HEK293 (cell line): ENCODE results near the gene HEMGN.
"Not testable (repeated sequence)": the region's sequence is repeated elsewhere in the genome, so short reads cannot be mapped to it uniquely, and the experiment has no call there.

ENCODE experiments used
- CTCF ChIA-PET: fragments of 350-600 bp; formaldehyde crosslinking; extraction: SDS; loops from one replicate; lab custom pipeline; 2021; ENCODE audit warnings: antibody characterized with exemption; lab: Yijun Ruan, JAX
- POLR2A ChIA-PET: fragments of 300-600 bp; formaldehyde crosslinking; extraction: SDS; loops from one replicate; lab custom pipeline; 2020; ENCODE audit warnings: antibody characterized with exemption, inconsistent platforms; lab: Yijun Ruan, JAX
- H3K27ac ChIP-seq: fragments of 200-500 bp; sonication (Bioruptor generic); 2 replicates; pipeline ENCODE4 v1.5.1; 2014; ENCODE audit warnings: low read depth, low read length, control low read depth, inconsistent platforms; ENCODE audit errors: extremely low read depth
- H3K36me3 ChIP-seq, 2 experiments: fragments of 200-500 bp in 1 of 2; sonication (Bioruptor generic) in 1 of 2; 1 replicate in 1 of 2; 2 replicates in 1 of 2; pipeline ENCODE4 v1.5.1; 2014 to 2017; ENCODE audit warnings: inconsistent platforms in 2 of 2, low read length in 2 of 2; ENCODE audit not compliant: control insufficient read depth in 2 of 2, insufficient read depth in 1 of 2
- H3K4me1 ChIP-seq: fragments of 200-500 bp; sonication (Bioruptor generic); 2 replicates; pipeline ENCODE4 v1.5.1; 2014; ENCODE audit warnings: mild to moderate bottlenecking, low read length, inconsistent platforms; ENCODE audit not compliant: control insufficient read depth, insufficient read depth
- H3K4me3 ChIP-seq: 2 replicates; pipeline ENCODE4 v1.5.1; 2011; ENCODE audit warnings: low read depth, mild to moderate bottlenecking, control low read depth, low read length, moderate library complexity
- H3K9me3 ChIP-seq: fragments of 200-500 bp; sonication (Bioruptor generic); 2 replicates; pipeline ENCODE4 v1.5.1; 2014; ENCODE audit warnings: low read depth, low read length, inconsistent platforms; ENCODE audit not compliant: control insufficient read depth, insufficient read depth
- ZEB2 ChIP-seq: fragments of 450-650 bp; formaldehyde crosslinking; IDR thresholded peaks from 2 replicates; pipeline ENCODE4 v1.5.1; 2016; ENCODE audit warnings: missing biosample characterization, missing genetic modification characterization
- ZFP3 ChIP-seq: fragments of 450-650 bp; formaldehyde crosslinking; IDR thresholded peaks from 2 replicates; pipeline ENCODE4 v1.5.1; 2016; ENCODE audit warnings: low read depth, missing biosample characterization, missing genetic modification characterization
- ZNF266 ChIP-seq: fragments of 450-650 bp; formaldehyde crosslinking; IDR thresholded peaks from 2 replicates; pipeline ENCODE4 v1.5.1; 2016; ENCODE audit warnings: missing biosample characterization, missing genetic modification characterization, low read depth
- ZNF280D ChIP-seq: fragments of 450-650 bp; formaldehyde crosslinking; IDR thresholded peaks from 2 replicates; pipeline ENCODE4 v1.5.1; 2016; ENCODE audit warnings: missing biosample characterization, missing genetic modification characterization
- ZNF341 ChIP-seq: fragments of 450-650 bp; formaldehyde crosslinking; IDR thresholded peaks from 2 replicates; pipeline ENCODE4; 2016; ENCODE audit warnings: low read depth, missing biosample characterization, missing genetic modification characterization
- ZNF514 ChIP-seq: fragments of 450-650 bp; formaldehyde crosslinking; IDR thresholded peaks from 2 replicates; pipeline ENCODE4 v1.5.1; 2016; ENCODE audit warnings: missing biosample characterization, missing genetic modification characterization
- ZNF558 ChIP-seq: fragments of 450-650 bp; formaldehyde crosslinking; IDR thresholded peaks from 2 replicates; pipeline ENCODE4 v1.5.1; 2016; ENCODE audit warnings: missing biosample characterization, missing genetic modification characterization
- ZNF585B ChIP-seq: fragments of 450-650 bp; formaldehyde crosslinking; IDR thresholded peaks from 2 replicates; pipeline ENCODE4 v1.5.1; 2016; ENCODE audit warnings: missing biosample characterization, missing genetic modification characterization
- ZNF600 ChIP-seq: fragments of 450-650 bp; formaldehyde crosslinking; IDR thresholded peaks from 2 replicates; pipeline ENCODE4 v1.5.1; 2016; ENCODE audit warnings: missing biosample characterization, missing genetic modification characterization
- ZNF837 ChIP-seq: fragments of 450-650 bp; formaldehyde crosslinking; IDR thresholded peaks from 2 replicates; pipeline ENCODE4 v1.5.1; 2016; ENCODE audit warnings: missing biosample characterization, missing genetic modification characterization
- TF ChIP-seq, protein P1 (sequence below): fragments of 450-650 bp; formaldehyde crosslinking; IDR thresholded peaks from 2 replicates; pipeline ENCODE4 v1.5.1; 2016; ENCODE audit warnings: missing biosample characterization, missing genetic modification characterization
- TF ChIP-seq, protein P2 (sequence below): fragments of 450-650 bp; formaldehyde crosslinking; IDR thresholded peaks from 2 replicates; pipeline ENCODE4 v1.5.1; 2016; ENCODE audit warnings: missing biosample characterization, missing genetic modification characterization
- TF ChIP-seq, protein P3 (sequence below): fragments of 450-650 bp; formaldehyde crosslinking; IDR thresholded peaks from 2 replicates; pipeline ENCODE4 v1.5.1; 2017; ENCODE audit warnings: missing biosample characterization, missing genetic modification characterization

HEMGN gene

DNA sequence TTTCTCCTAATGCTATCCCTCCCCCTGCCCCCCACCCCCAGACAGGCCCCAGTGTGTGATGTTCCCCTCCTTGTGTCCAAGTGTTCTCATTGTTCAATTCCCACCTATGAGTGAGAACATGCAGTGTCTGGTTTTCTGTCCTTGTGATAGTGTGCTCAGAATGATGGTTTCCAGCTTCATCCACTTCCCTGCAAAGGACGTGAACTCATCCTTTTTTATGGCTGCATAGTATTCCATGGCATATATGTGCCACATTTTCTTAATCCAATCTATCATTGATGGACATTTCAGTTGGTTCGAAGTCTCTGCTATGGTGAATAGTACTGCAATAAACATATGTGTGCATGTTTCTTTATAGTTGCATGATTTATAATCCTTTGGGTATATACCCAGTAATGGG, 7.5 kb upstream of the HEMGN start:
- CTCF ChIA-PET = interaction anchor here (1.7 kb wide), 1 partner anchor 22 kb away, joined by 8 read pairs; no protein-coding TSS in a partner anchor
- H3K9me3 ChIP-seq, POLR2A ChIA-PET, H3K27ac ChIP-seq, H3K4me1 ChIP-seq, H3K4me3 ChIP-seq, H3K36me3 ChIP-seq: not testable (repeated sequence)

DNA sequence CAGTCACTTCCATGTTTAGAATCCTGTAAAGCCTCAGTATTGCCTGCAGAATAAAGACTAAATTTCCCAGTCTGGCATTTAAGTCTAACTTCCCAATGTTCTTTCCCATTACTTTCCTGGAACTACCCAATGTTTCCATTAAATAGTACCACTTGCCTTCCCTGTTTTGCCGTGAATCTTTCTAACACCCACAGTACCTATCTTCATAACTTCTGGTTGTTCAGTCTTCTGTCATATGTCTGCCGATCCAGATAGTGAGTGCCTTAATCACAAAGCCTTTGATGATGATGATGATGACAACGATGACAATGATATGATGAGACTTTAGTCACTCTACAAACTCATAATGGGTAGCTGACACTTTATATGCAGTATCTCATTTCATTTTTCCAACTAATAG, 6.6 kb upstream of the HEMGN start:
- Histone ChIP-seq H3K36me3 (no peaks in the 10 kb centered on the region), H3K9me3 (no peaks in the 10 kb centered on the region), H3K4me1 (no peaks in the 10 kb centered on the region), H3K27ac (no peak overlapping the region), H3K4me3 (no peak overlapping the region)
- ChIA-PET POLR2A (no interaction called here), CTCF (interaction anchor here (0.7 to 1.7 kb wide), 2 partner anchors 21 to 617 kb away, joined by 3 to 8 read pairs; no protein-coding TSS in a partner anchor)
- TF ChIP-seq ZNF280D (tag by site-specific recombination) (no peak), ZFP3 (tag by site-specific recombination) (no peak), ZNF585B (tag by site-specific recombination) (no peak), ZNF837 (no peak), ZNF266 (tag by site-specific recombination) (no peak), ZNF341 (no peak), ZNF600 (no peak), ZEB2 (tag by site-specific recombination) (no peak), ZNF514 (tag by site-specific recombination) (no peak)
- TF ChIP-seq, protein P1, sequence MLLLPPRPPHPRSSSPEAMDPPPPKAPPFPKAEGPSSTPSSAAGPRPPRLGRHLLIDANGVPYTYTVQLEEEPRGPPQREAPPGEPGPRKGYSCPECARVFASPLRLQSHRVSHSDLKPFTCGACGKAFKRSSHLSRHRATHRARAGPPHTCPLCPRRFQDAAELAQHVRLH (tag by site-specific recombination) = no peak
- TF ChIP-seq, protein P2, sequence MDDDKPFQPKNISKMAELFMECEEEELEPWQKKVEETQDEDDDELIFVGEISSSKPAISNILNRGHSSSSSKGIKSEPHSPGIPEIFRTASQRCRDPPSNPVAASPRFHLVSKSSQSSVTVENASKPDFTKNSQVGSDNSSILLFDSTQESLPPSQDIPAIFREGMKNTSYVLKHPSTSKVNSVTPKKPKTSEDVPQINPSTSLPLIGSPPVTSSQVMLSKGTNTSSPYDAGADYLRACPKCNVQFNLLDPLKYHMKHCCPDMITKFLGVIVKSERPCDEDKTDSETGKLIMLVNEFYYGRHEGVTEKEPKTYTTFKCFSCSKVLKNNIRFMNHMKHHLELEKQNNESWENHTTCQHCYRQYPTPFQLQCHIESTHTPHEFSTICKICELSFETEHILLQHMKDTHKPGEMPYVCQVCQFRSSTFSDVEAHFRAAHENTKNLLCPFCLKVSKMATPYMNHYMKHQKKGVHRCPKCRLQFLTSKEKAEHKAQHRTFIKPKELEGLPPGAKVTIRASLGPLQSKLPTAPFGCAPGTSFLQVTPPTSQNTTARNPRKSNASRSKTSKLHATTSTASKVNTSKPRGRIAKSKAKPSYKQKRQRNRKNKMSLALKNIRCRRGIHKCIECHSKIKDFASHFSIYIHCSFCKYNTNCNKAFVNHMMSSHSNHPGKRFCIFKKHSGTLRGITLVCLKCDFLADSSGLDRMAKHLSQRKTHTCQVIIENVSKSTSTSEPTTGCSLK (tag by site-specific recombination) = no peak

- POLR2A ChIA-PET = no interaction called here
- H3K4me1 ChIP-seq = no peaks in the 10 kb centered on the region
- CTCF ChIA-PET = interaction anchor here (0.5 to 3.1 kb wide), 5 partner anchors 21 to 1032 kb away, joined by 3 to 28 read pairs (median 4); partner anchors contain the start of gene TRMO
Measured at GRCh38 chr9:97943308-97943855, 5.4 kb upstream of the HEMGN start.

More at GRCh38 chr9:97943308-97943855, 5.4 kb upstream of the HEMGN start:
- H3K9me3 ChIP-seq = no peaks in the 10 kb centered on the region
- H3K27ac ChIP-seq = no peak overlapping the region
- H3K36me3 ChIP-seq = no peaks in the 10 kb centered on the region
- H3K4me3 ChIP-seq = no peak overlapping the region
- TF ChIP-seq, protein P3, sequence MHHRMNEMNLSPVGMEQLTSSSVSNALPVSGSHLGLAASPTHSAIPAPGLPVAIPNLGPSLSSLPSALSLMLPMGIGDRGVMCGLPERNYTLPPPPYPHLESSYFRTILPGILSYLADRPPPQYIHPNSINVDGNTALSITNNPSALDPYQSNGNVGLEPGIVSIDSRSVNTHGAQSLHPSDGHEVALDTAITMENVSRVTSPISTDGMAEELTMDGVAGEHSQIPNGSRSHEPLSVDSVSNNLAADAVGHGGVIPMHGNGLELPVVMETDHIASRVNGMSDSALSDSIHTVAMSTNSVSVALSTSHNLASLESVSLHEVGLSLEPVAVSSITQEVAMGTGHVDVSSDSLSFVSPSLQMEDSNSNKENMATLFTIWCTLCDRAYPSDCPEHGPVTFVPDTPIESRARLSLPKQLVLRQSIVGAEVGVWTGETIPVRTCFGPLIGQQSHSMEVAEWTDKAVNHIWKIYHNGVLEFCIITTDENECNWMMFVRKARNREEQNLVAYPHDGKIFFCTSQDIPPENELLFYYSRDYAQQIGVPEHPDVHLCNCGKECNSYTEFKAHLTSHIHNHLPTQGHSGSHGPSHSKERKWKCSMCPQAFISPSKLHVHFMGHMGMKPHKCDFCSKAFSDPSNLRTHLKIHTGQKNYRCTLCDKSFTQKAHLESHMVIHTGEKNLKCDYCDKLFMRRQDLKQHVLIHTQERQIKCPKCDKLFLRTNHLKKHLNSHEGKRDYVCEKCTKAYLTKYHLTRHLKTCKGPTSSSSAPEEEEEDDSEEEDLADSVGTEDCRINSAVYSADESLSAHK = 0 out of 2 replicates have a peak, but pooled peaks have one; percentile 15
- no peak for TF ChIP-seq ZNF558
